H4 (cell line): ENCODE data around the gene SYCE1L. TPM values are rescaled to one million over a fixed set of nuclear protein-coding genes. Genes with fewer than 3 reads are reported as not detected.
"Not testable (repeated sequence)": the region's sequence is repeated elsewhere in the genome, so short reads cannot be mapped to it uniquely, and the experiment has no call there.

Experiments
- DNase-seq: peaks from one replicate; pipeline ENCODE4 v3.0.0-alpha.2; 2015; ENCODE audit warnings: low spot score
- total RNA-seq: library from RNA; depleted of rRNA; stranded (reverse); fragments of >200 nt; shearing (Covaris generic); gene quantifications from 2 replicates; pipeline ENCODE4 v1.2.3, GENCODE V29; 2014; rRNA removed

The SYCE1L gene
- total RNA-seq: 0.68 TPM in 1 of 2 replicates, not detected in the other

GRCh38 chr16:77199211-77199610 lies at the start of gene SYCE1L:
TSS of gene SYCE1L (plus strand) at chr16:77199408. CDS start at chr16:77199452, 44 bp downstream.
- DNase-seq: no peak

GRCh38 chr16:77157346-77158058 lies 41.7 kb upstream of the SYCE1L start:
- DNase-seq: peak; percentile 9

GRCh38 chr16:77158293-77158692 lies 40.9 kb upstream of the SYCE1L start:
- no peak for DNase-seq

- DNase-seq: no peak
These were observed 34.2 kb upstream of the SYCE1L start for GRCh38 chr16:77165006-77165405.

- DNase-seq: not testable (repeated sequence)
These were observed 33.5 kb upstream of the SYCE1L start for GRCh38 chr16:77165536-77166236.

- DNase-seq: no peak
These were observed 32.5 kb upstream of the SYCE1L start for GRCh38 chr16:77166726-77167125.

GRCh38 chr16:77168901-77169300 lies 30.3 kb upstream of the SYCE1L start:
- no peak for DNase-seq

GRCh38 chr16:77169650-77170236 lies 29.5 kb upstream of the SYCE1L start:
- peak; percentile 55 for DNase-seq

- DNase-seq: no peak
These were observed 28.4 kb upstream of the SYCE1L start for GRCh38 chr16:77170805-77171204.

- DNase-seq: peak; percentile 61
These were observed 27.2 kb upstream of the SYCE1L start for GRCh38 chr16:77171745-77172635.

- no peak for DNase-seq
These were observed 26.3 kb upstream of the SYCE1L start for GRCh38 chr16:77172951-77173350.

GRCh38 chr16:77183137-77183536 lies 16.1 kb upstream of the SYCE1L start:
- peak; percentile 31 for DNase-seq

GRCh38 chr16:77186298-77186697 lies 12.9 kb upstream of the SYCE1L start:
- DNase-seq: not testable (repeated sequence)

GRCh38 chr16:77190190-77190477 lies 9.1 kb upstream of the SYCE1L start:
- no peak for DNase-seq

- DNase-seq: peak; percentile 99
These were observed 8.5 kb upstream of the SYCE1L start, which contains the start of gene MON1B for GRCh38 chr16:77190478-77191258. TSS of gene MON1B (plus strand) at chr16:77191190. CDS start at chr16:77191486, 296 bp downstream.

GRCh38 chr16:77191259-77191969 lies 7.8 kb upstream of the SYCE1L start:
- DNase-seq: no peak

- DNase-seq: no peak
These were observed 5.8 kb upstream of the SYCE1L start for GRCh38 chr16:77193377-77193776.

GRCh38 chr16:77194295-77195231 lies 4.6 kb upstream of the SYCE1L start:
- DNase-seq: no peak

- DNase-seq: no peak
These were observed 3.8 kb upstream of the SYCE1L start for GRCh38 chr16:77195411-77195810.
